ENCODE data around the gene SCN9A.
"Not testable (repeated sequence)": the region's sequence is repeated elsewhere in the genome, so short reads cannot be mapped to it uniquely, and the experiment has no call there.

SCN9A gene

GRCh38 chr2:166240387-166241313 is 135.1 kb downstream of the SCN9A start:
- DNase-seq (no peak), ATAC-seq (no peak)

- no peak for DNase-seq
Measured at GRCh38 chr2:166239548-166239947, 136.2 kb downstream of the SCN9A start.

GRCh38 chr2:166238176-166238575 is 137.6 kb downstream of the SCN9A start:
- no peak for ATAC-seq
- DNase-seq, result no peak

More at GRCh38 chr2:166239548-166239947, 136.2 kb downstream of the SCN9A start:
- ATAC-seq, result no peak

GRCh38 chr2:166234112-166234846 is 141.5 kb downstream of the SCN9A start:
- DNase-seq (no peak), ATAC-seq (no peak)

- no peak for ATAC-seq
- no peak for DNase-seq
Measured at GRCh38 chr2:166233244-166233643, 142.5 kb downstream of the SCN9A start.

GRCh38 chr2:166230724-166231070 is 145.0 kb downstream of the SCN9A start:
- DNase-seq (no peak), ATAC-seq (no peak)

- DNase-seq, result no peak
- ATAC-seq, result no peak
Measured at GRCh38 chr2:166230024-166230723, 145.6 kb downstream of the SCN9A start.

GRCh38 chr2:166229678-166230023 is 146.1 kb downstream of the SCN9A start:
- DNase-seq (no peak), ATAC-seq (no peak)

GRCh38 chr2:166224197-166224596 is 151.5 kb downstream of the SCN9A start:
- DNase-seq (no peak), ATAC-seq (no peak)

GRCh38 chr2:166223298-166223697 is 152.4 kb downstream of the SCN9A start:
- ATAC-seq, result no peak
- no peak for DNase-seq

- DNase-seq (no peak), ATAC-seq (no peak)
Measured at GRCh38 chr2:166211079-166211478, 164.7 kb downstream of the SCN9A start.

GRCh38 chr2:166209944-166210343 is 165.8 kb downstream of the SCN9A start:
- ATAC-seq, DNase-seq: not testable (repeated sequence)

GRCh38 chr2:166209367-166209766 is 166.4 kb downstream of the SCN9A start:
- ATAC-seq, DNase-seq: not testable (repeated sequence)

GRCh38 chr2:166206153-166206552 is 169.6 kb downstream of the SCN9A start:
- ATAC-seq, DNase-seq: not testable (repeated sequence)

- DNase-seq (no peak), ATAC-seq (no peak)
Measured at GRCh38 chr2:166202778-166203177, 173.0 kb downstream of the SCN9A start.

- no peak for ATAC-seq
Measured at GRCh38 chr2:166197446-166197845, 178.3 kb downstream of the SCN9A start.

GRCh38 chr2:166193407-166193806 is 182.3 kb downstream of the SCN9A start:
- ATAC-seq (no peak), DNase-seq (no peak)

More at GRCh38 chr2:166197446-166197845, 178.3 kb downstream of the SCN9A start:
- no peak for DNase-seq

GRCh38 chr2:166188084-166188483 is 187.7 kb downstream of the SCN9A start:
- ATAC-seq (no peak), DNase-seq (no peak)

- DNase-seq, result no peak
- no peak for ATAC-seq
Measured at GRCh38 chr2:166184789-166185188, 191.0 kb downstream of the SCN9A start.

GRCh38 chr2:166181813-166182154 is 194.0 kb downstream of the SCN9A start:
- DNase-seq (no peak), ATAC-seq (no peak)

GRCh38 chr2:166180951-166181812 is 194.6 kb downstream of the SCN9A start:
- ATAC-seq, result no peak

GRCh38 chr2:166179201-166179600 is 196.5 kb downstream of the SCN9A start:
- no peak for DNase-seq
- ATAC-seq, result no peak

More at GRCh38 chr2:166180951-166181812, 194.6 kb downstream of the SCN9A start:
- DNase-seq, result peak; percentile 27
